ENCODE data around the gene HK3.

The HK3 gene

GRCh38 chr5:176899946-176900779, 1.0 kb upstream of the HK3 start:
- DNase-seq (ENCODE audit: low spot score in 2 of 2) (no peak), ATAC-seq (replicated peaks; ENCODE audit: extremely low read depth, poor library complexity, severe bottlenecking) (no peak)
- Mint-ChIP-seq H3K27ac (ENCODE audit: low read depth) (no peak overlapping the region), H3K27me3 (peaks cover 17% of the 10 kb centered on the region), H3K4me1 (peaks cover 15% of the 10 kb centered on the region), H3K9me3 (no peaks in the 10 kb centered on the region), H3K36me3 (ENCODE audit: insufficient read depth) (peaks cover 15% of the 10 kb centered on the region), H3K4me3 (no peak overlapping the region)

- Mint-ChIP-seq H3K4me1 (peaks cover 15% of the 10 kb centered on the region), H3K4me3 (no peak overlapping the region), H3K27ac (ENCODE audit: low read depth) (no peak overlapping the region), H3K9me3 (no peaks in the 10 kb centered on the region), H3K36me3 (ENCODE audit: insufficient read depth) (peaks cover 4% of the 10 kb centered on the region), H3K27me3 (peaks cover 30% of the 10 kb centered on the region)
- no peak for ATAC-seq (replicated peaks; ENCODE audit: extremely low read depth, poor library complexity, severe bottlenecking)
- no peak for DNase-seq (ENCODE audit: low spot score in 2 of 2)
Measured at GRCh38 chr5:176897263-176897662, 1.9 kb downstream of the HK3 start.

GRCh38 chr5:176895831-176896230, 3.3 kb downstream of the HK3 start:
- peaks cover 44% of the 10 kb centered on the region for H3K27me3 Mint-ChIP-seq
- DNase-seq (ENCODE audit: low spot score in 2 of 2) = no peak
- H3K27ac Mint-ChIP-seq (ENCODE audit: low read depth) = no peak overlapping the region
- H3K4me3 Mint-ChIP-seq = no peak overlapping the region
- no peak for ATAC-seq (replicated peaks; ENCODE audit: extremely low read depth, poor library complexity, severe bottlenecking)
- peaks cover 4% of the 10 kb centered on the region for H3K36me3 Mint-ChIP-seq (ENCODE audit: insufficient read depth)
- H3K4me1 Mint-ChIP-seq = peaks cover 11% of the 10 kb centered on the region
- no peaks in the 10 kb centered on the region for H3K9me3 Mint-ChIP-seq

GRCh38 chr5:176894298-176894697, 4.8 kb downstream of the HK3 start:
- H3K9me3 Mint-ChIP-seq = no peaks in the 10 kb centered on the region
- peaks cover 4% of the 10 kb centered on the region for H3K36me3 Mint-ChIP-seq (ENCODE audit: insufficient read depth)
- peaks cover 4% of the 10 kb centered on the region for H3K4me1 Mint-ChIP-seq
- no peak for ATAC-seq (replicated peaks; ENCODE audit: extremely low read depth, poor library complexity, severe bottlenecking)
- H3K27ac Mint-ChIP-seq (ENCODE audit: low read depth) = no peak overlapping the region
- H3K4me3 Mint-ChIP-seq = no peak overlapping the region
- H3K27me3 Mint-ChIP-seq = peaks cover 46% of the 10 kb centered on the region
- no peak for DNase-seq (ENCODE audit: low spot score in 2 of 2)

GRCh38 chr5:176892663-176893062, 6.5 kb downstream of the HK3 start:
- Mint-ChIP-seq H3K27ac (ENCODE audit: low read depth) (no peak overlapping the region), H3K4me1 (no peaks in the 10 kb centered on the region), H3K27me3 (peaks cover 48% of the 10 kb centered on the region), H3K4me3 (no peak overlapping the region), H3K36me3 (ENCODE audit: insufficient read depth) (peaks cover 2% of the 10 kb centered on the region), H3K9me3 (no peaks in the 10 kb centered on the region)
- DNase-seq (ENCODE audit: low spot score in 2 of 2) (no peak), ATAC-seq (replicated peaks; ENCODE audit: extremely low read depth, poor library complexity, severe bottlenecking) (no peak)

- H3K36me3 Mint-ChIP-seq (ENCODE audit: insufficient read depth) = peaks cover 2% of the 10 kb centered on the region
Measured at GRCh38 chr5:176891331-176891958, 7.7 kb downstream of the HK3 start.

GRCh38 chr5:176890455-176891330, 8.5 kb downstream of the HK3 start:
- Mint-ChIP-seq H3K27me3 (peaks cover 38% of the 10 kb centered on the region), H3K9me3 (no peaks in the 10 kb centered on the region), H3K4me1 (no peaks in the 10 kb centered on the region), H3K4me3 (no peak overlapping the region), H3K36me3 (ENCODE audit: insufficient read depth) (peaks cover 2% of the 10 kb centered on the region), H3K27ac (ENCODE audit: low read depth) (no peak overlapping the region)
- DNase-seq (ENCODE audit: low spot score in 2 of 2) (no peak), ATAC-seq (replicated peaks; ENCODE audit: extremely low read depth, poor library complexity, severe bottlenecking) (no peak)

More at GRCh38 chr5:176891331-176891958, 7.7 kb downstream of the HK3 start:
- Mint-ChIP-seq H3K27me3 (peaks cover 38% of the 10 kb centered on the region), H3K27ac (ENCODE audit: low read depth) (no peak overlapping the region), H3K4me3 (no peak overlapping the region), H3K9me3 (no peaks in the 10 kb centered on the region), H3K4me1 (no peaks in the 10 kb centered on the region)
- ATAC-seq (replicated peaks; ENCODE audit: extremely low read depth, poor library complexity, severe bottlenecking) = no peak
- DNase-seq (ENCODE audit: low spot score in 2 of 2) = no peak

- no peak for ATAC-seq (replicated peaks; ENCODE audit: extremely low read depth, poor library complexity, severe bottlenecking)
- Mint-ChIP-seq H3K27me3 (peaks cover 38% of the 10 kb centered on the region), H3K27ac (ENCODE audit: low read depth) (no peak overlapping the region), H3K4me1 (peaks cover 5% of the 10 kb centered on the region), H3K9me3 (no peaks in the 10 kb centered on the region), H3K36me3 (ENCODE audit: insufficient read depth) (peaks cover 2% of the 10 kb centered on the region), H3K4me3 (no peak overlapping the region)
- no peak for DNase-seq (ENCODE audit: low spot score in 2 of 2)
Measured at GRCh38 chr5:176889321-176890280, 9.5 kb downstream of the HK3 start.

GRCh38 chr5:176888865-176889165, 10.3 kb downstream of the HK3 start:
- H3K27me3 Mint-ChIP-seq = peaks cover 32% of the 10 kb centered on the region
- H3K4me1 Mint-ChIP-seq = peaks cover 8% of the 10 kb centered on the region
- H3K4me3 Mint-ChIP-seq = no peak overlapping the region
- peaks cover under 1% of the 10 kb centered on the region for H3K36me3 Mint-ChIP-seq (ENCODE audit: insufficient read depth)
- no peak overlapping the region for H3K27ac Mint-ChIP-seq (ENCODE audit: low read depth)
- ATAC-seq (replicated peaks; ENCODE audit: extremely low read depth, poor library complexity, severe bottlenecking) (no peak), DNase-seq (ENCODE audit: low spot score in 2 of 2) (no peak)
- H3K9me3 Mint-ChIP-seq = no peaks in the 10 kb centered on the region

GRCh38 chr5:176888016-176888864, 10.9 kb downstream of the HK3 start:
- Mint-ChIP-seq H3K9me3 (no peaks in the 10 kb centered on the region), H3K4me3 (no peak overlapping the region), H3K36me3 (ENCODE audit: insufficient read depth) (no peaks in the 10 kb centered on the region), H3K27me3 (peaks cover 29% of the 10 kb centered on the region), H3K27ac (ENCODE audit: low read depth) (no peak overlapping the region), H3K4me1 (peaks cover 8% of the 10 kb centered on the region)
- no peak for DNase-seq (ENCODE audit: low spot score in 2 of 2)
- ATAC-seq (replicated peaks; ENCODE audit: extremely low read depth, poor library complexity, severe bottlenecking) = no peak

- Mint-ChIP-seq H3K4me3 (no peak overlapping the region), H3K27me3 (peaks cover 26% of the 10 kb centered on the region), H3K4me1 (peaks cover 8% of the 10 kb centered on the region), H3K9me3 (no peaks in the 10 kb centered on the region), H3K36me3 (ENCODE audit: insufficient read depth) (no peaks in the 10 kb centered on the region), H3K27ac (ENCODE audit: low read depth) (no peak overlapping the region)
- ATAC-seq (replicated peaks; ENCODE audit: extremely low read depth, poor library complexity, severe bottlenecking) = no peak
- no peak for DNase-seq (ENCODE audit: low spot score in 2 of 2)
Measured at GRCh38 chr5:176887252-176887849, 11.8 kb downstream of the HK3 start.
